22Rv1 (cell line): ENCODE measurements around the gene RAB42.

Experiments
- ZFX ChIP-seq: fragments of 450-650 bp; IDR thresholded peaks from 2 replicates; pipeline ENCODE4 v1.6.1; 2017; ENCODE audit warnings: antibody characterized with exemption, borderline replicate concordance
- TF ChIP-seq, protein P1 (sequence below): fragments of 450-650 bp; IDR thresholded peaks from 2 replicates; pipeline ENCODE4 v1.5.1; 2017; ENCODE audit warnings: mild to moderate bottlenecking

DNA sequence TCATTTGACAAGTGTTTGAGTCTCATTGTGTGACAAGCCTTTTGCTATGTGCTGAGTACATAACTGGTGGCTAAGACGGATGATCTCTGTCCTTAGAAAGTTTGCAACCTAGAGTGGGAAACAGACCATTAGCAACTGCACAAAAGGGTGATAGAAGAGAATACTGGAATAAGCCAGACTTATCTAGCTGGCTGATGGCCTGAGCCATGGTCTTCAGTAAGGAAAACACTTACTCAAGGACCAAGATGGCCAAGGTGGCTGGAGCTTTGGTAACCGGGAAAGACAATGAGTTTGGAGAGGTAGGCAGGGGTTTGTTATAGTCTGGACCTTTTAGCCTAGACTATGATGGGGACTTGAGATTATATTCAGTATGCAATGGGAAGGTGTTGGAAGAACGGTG, 52.4 kb downstream of the RAB42 start:
- TF ChIP-seq, protein P1, sequence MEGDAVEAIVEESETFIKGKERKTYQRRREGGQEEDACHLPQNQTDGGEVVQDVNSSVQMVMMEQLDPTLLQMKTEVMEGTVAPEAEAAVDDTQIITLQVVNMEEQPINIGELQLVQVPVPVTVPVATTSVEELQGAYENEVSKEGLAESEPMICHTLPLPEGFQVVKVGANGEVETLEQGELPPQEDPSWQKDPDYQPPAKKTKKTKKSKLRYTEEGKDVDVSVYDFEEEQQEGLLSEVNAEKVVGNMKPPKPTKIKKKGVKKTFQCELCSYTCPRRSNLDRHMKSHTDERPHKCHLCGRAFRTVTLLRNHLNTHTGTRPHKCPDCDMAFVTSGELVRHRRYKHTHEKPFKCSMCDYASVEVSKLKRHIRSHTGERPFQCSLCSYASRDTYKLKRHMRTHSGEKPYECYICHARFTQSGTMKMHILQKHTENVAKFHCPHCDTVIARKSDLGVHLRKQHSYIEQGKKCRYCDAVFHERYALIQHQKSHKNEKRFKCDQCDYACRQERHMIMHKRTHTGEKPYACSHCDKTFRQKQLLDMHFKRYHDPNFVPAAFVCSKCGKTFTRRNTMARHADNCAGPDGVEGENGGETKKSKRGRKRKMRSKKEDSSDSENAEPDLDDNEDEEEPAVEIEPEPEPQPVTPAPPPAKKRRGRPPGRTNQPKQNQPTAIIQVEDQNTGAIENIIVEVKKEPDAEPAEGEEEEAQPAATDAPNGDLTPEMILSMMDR: no peak
- TF ChIP-seq ZFX: no peak
